Epithelial cell of proximal tubule (primary cell): ENCODE data around the gene KRT35. TPM values are rescaled to one million over a fixed set of nuclear protein-coding genes. Genes with fewer than 3 reads are reported as not detected.
A peak's percentile ranks its signal among the peaks of the same experiment; 100 is the strongest.

Experiments
- DNase-seq: peaks from one replicate; pipeline ENCODE4 v3.0.0-alpha.2; 2011; ENCODE audit warnings: low read depth
- H3K4me3 ChIP-seq: 2 replicates; pipeline ENCODE4 v1.5.1; 2011; ENCODE audit warnings: low read depth, mild to moderate bottlenecking, low read length
- CTCF ChIP-seq: conservative IDR thresholded peaks from 2 replicates; pipeline ENCODE4 v1.5.1; 2012; ENCODE audit warnings: low read depth, mild to moderate bottlenecking, low read length
- total RNA-seq: library from RNA; depleted of rRNA; stranded (reverse); fragments of >200 nt; gene quantifications from 2 replicates; pipeline ENCODE4 v1.2.3, GENCODE V29; 2015

Gene KRT35
- total RNA-seq, 1 donor from 2014 or later: not detected

- no peak overlapping the region for H3K4me3 ChIP-seq
- no peak for DNase-seq
- no peak for TF ChIP-seq CTCF
Observed at GRCh38 chr17:41523787-41524186, 42.8 kb upstream of the KRT35 start.

- TF ChIP-seq CTCF: no peak
- no peak for DNase-seq
- no peak overlapping the region for H3K4me3 ChIP-seq
Observed at GRCh38 chr17:41523225-41523593, 42.3 kb upstream of the KRT35 start.

- no peak overlapping the region for H3K4me3 ChIP-seq
- no peak for TF ChIP-seq CTCF
- DNase-seq: no peak
Observed at GRCh38 chr17:41522301-41523224, 41.6 kb upstream of the KRT35 start.

- DNase-seq: no peak
- peak; percentile 10 for TF ChIP-seq CTCF
- H3K4me3 ChIP-seq: no peak overlapping the region
Observed at GRCh38 chr17:41521574-41522261, 40.8 kb upstream of the KRT35 start.

GRCh38 chr17:41520821-41521521 is 40.0 kb upstream of the KRT35 start:
- TF ChIP-seq CTCF: no peak
- no peak overlapping the region for H3K4me3 ChIP-seq
- DNase-seq: no peak

GRCh38 chr17:41519501-41520224 is 38.7 kb upstream of the KRT35 start:
- no peak overlapping the region for H3K4me3 ChIP-seq
- DNase-seq: no peak
- no peak for TF ChIP-seq CTCF
